SK-N-SH treated with all-trans-retinoic acid at 6 μM for 48 hours (cell line): ENCODE results near the gene SMIM30.

Experiments
- ATAC-seq: fragments of 200-7000 bp; cut with Tn5 transposase; 3 replicates; pipeline ENCODE4 v1.9.1; 2020; ENCODE audit warnings: mild to moderate bottlenecking, moderate library complexity
- ARNTL ChIP-seq: fragments of 450-650 bp; formaldehyde crosslinking; IDR thresholded peaks from 2 replicates; pipeline ENCODE4 v1.5.0; 2020; ENCODE audit warnings: low read depth, mild to moderate bottlenecking, moderate library complexity, borderline replicate concordance
- BACH2 ChIP-seq: fragments of 250-450 bp; sonication (Bioruptor Pico); IDR thresholded peaks from 2 replicates; pipeline ENCODE4 v1.9.0; 2021; ENCODE audit warnings: mild to moderate bottlenecking, borderline replicate concordance
- CSDC2 ChIP-seq: fragments of 250-450 bp; sonication (Bioruptor Pico); IDR thresholded peaks from 2 replicates; pipeline ENCODE4 v1.5.0; 2020; ENCODE audit warnings: mild to moderate bottlenecking, moderate library complexity
- ESRRG ChIP-seq: fragments of 250-450 bp; sonication (Bioruptor Pico); IDR thresholded peaks from 2 replicates; pipeline ENCODE4 v1.6.1; 2021; ENCODE audit warnings: mild to moderate bottlenecking
- GLIS3 ChIP-seq: fragments of 250-450 bp; sonication (Bioruptor Pico); IDR thresholded peaks from 2 replicates; pipeline ENCODE4 v1.5.0; 2020; ENCODE audit warnings: mild to moderate bottlenecking, moderate library complexity
- ISL1 ChIP-seq: fragments of 250-450 bp; sonication (Bioruptor Pico); IDR thresholded peaks from 2 replicates; pipeline ENCODE4 v2.1.2; 2022; ENCODE audit warnings: mild to moderate bottlenecking, moderate library complexity
- OSR1 ChIP-seq: fragments of 250-450 bp; sonication (Bioruptor Pico); IDR thresholded peaks from 2 replicates; pipeline ENCODE4 v1.8.0; 2022; ENCODE audit warnings: moderate library complexity, mild to moderate bottlenecking, inconsistent platforms
- PPARA ChIP-seq: fragments of 250-450 bp; sonication (Bioruptor Pico); IDR thresholded peaks from 2 replicates; pipeline ENCODE4 v1.5.0; 2020; ENCODE audit warnings: mild to moderate bottlenecking, borderline replicate concordance
- RARB ChIP-seq: fragments of 250-450 bp; sonication (Bioruptor Pico); IDR thresholded peaks from 2 replicates; pipeline ENCODE4 v1.8.0; 2021; ENCODE audit warnings: mild to moderate bottlenecking, moderate library complexity
- SNAI2 ChIP-seq: fragments of 250-450 bp; sonication (Bioruptor Pico); IDR thresholded peaks from 2 replicates; pipeline ENCODE4 v1.5.0; 2020; ENCODE audit warnings: mild to moderate bottlenecking, moderate library complexity
- TCF4 ChIP-seq: fragments of 250-450 bp; sonication (Bioruptor Pico); IDR thresholded peaks from 2 replicates; pipeline ENCODE4 v1.8.0; 2021; ENCODE audit warnings: mild to moderate bottlenecking, moderate library complexity, borderline replicate concordance
- TOX ChIP-seq: fragments of 250-450 bp; sonication (Bioruptor Pico); IDR thresholded peaks from 2 replicates; pipeline ENCODE4 v1.8.0; 2021; ENCODE audit warnings: mild to moderate bottlenecking, moderate library complexity, borderline replicate concordance
- ZC3H10 ChIP-seq: fragments of 250-450 bp; sonication (Bioruptor Pico); IDR thresholded peaks from 2 replicates; pipeline ENCODE4 v1.5.1; 2021; ENCODE audit warnings: mild to moderate bottlenecking, moderate library complexity
- ZFP3 ChIP-seq: fragments of 250-450 bp; sonication (Bioruptor Pico); IDR thresholded peaks from 2 replicates; pipeline ENCODE4 v1.5.0; 2020; ENCODE audit warnings: mild to moderate bottlenecking, moderate library complexity
- ZFP30 ChIP-seq: fragments of 450-650 bp; formaldehyde crosslinking; IDR thresholded peaks from 2 replicates; pipeline ENCODE4 v1.5.0; 2022; ENCODE audit warnings: mild to moderate bottlenecking, moderate library complexity
- ZNF565 ChIP-seq: fragments of 450-650 bp; formaldehyde crosslinking; conservative IDR thresholded peaks from 2 replicates; pipeline ENCODE4 v1.5.0; 2020; ENCODE audit warnings: low read depth, mild to moderate bottlenecking, moderate library complexity
- ZNF70 ChIP-seq: fragments of 450-650 bp; formaldehyde crosslinking; IDR thresholded peaks from 2 replicates; pipeline ENCODE4 v1.5.0; 2020; ENCODE audit warnings: mild to moderate bottlenecking, moderate library complexity
- ZNF8 ChIP-seq: fragments of 450-650 bp; formaldehyde crosslinking; IDR thresholded peaks from 2 replicates; pipeline ENCODE4 v1.5.0; 2020; ENCODE audit warnings: mild to moderate bottlenecking, moderate library complexity
- TF ChIP-seq, protein P1 (sequence below): fragments of 250-450 bp; sonication (Bioruptor Pico); IDR thresholded peaks from 2 replicates; pipeline ENCODE4 v1.5.1; 2021; ENCODE audit warnings: mild to moderate bottlenecking, moderate library complexity
- TF ChIP-seq, protein P2 (sequence below): fragments of 250-450 bp; sonication (Bioruptor Pico); IDR thresholded peaks from 2 replicates; pipeline ENCODE4 v1.5.1; 2020; ENCODE audit warnings: low read depth, mild to moderate bottlenecking, moderate library complexity
- TF ChIP-seq, protein P3 (sequence below): fragments of 250-450 bp; sonication (Bioruptor Pico); IDR thresholded peaks from 2 replicates; pipeline ENCODE4 v1.8.0; 2020; ENCODE audit warnings: mild to moderate bottlenecking, moderate library complexity, borderline replicate concordance
- TF ChIP-seq, protein P4 (sequence below): fragments of 250-450 bp; sonication (Bioruptor Pico); IDR thresholded peaks from 2 replicates; pipeline ENCODE4 v1.8.0; 2021; ENCODE audit warnings: low read depth, mild to moderate bottlenecking, moderate library complexity, borderline replicate concordance

Gene SMIM30

DNA sequence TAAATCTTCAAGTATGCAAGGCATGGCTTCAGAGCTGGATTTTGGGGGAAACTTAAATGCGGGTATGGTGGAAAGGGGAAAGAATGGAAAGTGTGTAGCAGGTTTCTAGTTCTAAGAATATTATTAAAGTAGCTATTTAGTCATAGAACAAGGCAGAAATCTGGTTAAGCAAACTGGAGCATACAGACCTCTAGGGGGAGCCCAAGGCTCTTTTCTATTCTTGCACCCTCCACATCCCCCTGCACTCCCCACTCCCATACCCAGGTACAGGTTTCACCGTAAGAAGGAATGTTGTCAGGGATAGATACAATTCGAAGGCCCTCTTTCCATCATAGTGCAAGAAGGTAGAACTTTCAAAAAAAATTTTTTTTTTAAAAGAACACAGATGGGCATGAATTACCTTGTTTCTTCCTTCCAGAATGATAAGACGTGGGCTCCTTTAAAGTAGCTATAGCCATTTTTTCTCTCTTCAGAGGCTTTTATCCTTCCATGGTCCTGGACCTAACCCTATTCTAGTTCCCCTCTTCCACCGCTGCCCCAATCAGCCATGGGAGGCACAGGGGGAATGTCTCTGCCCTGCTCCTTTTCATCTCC, 41.5 kb upstream of the SMIM30 start:
- TF ChIP-seq BACH2 (CRISPR knock-in tag) (no peak), ZNF70 (no peak), TCF4 (no peak), SNAI2 (CRISPR knock-in tag) (no peak), ZFP3 (CRISPR knock-in tag) (no peak), CSDC2 (CRISPR knock-in tag) (no peak), ARNTL (CRISPR knock-in tag) (no peak), ZNF8 (CRISPR knock-in tag) (no peak), TOX (CRISPR knock-in tag) (no peak)
- ATAC-seq = peak; percentile 97

DNA sequence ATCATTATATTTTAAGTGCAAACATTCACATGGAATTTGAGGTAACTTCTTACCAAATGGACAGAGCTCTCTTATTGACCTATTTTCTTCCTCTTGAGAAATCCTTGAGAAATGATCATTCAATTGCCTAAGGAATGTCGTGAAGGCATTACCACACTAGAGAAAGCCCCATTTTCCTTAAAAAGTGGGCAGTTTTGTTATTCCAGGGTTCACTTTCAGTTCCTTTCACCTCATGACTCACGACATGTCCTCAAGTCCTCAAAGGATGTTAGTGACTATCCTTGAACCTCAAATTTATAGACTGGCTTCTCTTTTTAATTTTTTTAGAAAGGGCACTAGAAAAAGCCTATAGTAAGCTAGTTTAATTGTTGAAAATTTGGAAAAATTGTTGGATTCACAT, 40.4 kb upstream of the SMIM30 start:
- no peak for ATAC-seq
- TF ChIP-seq ESRRG (CRISPR knock-in tag) (no peak), ARNTL (CRISPR knock-in tag) (no peak), ZNF8 (CRISPR knock-in tag) (no peak), ISL1 (CRISPR knock-in tag) (no peak), ZNF70 (no peak), ZC3H10 (CRISPR knock-in tag) (no peak), TCF4 (no peak), OSR1 (no peak), PPARA (CRISPR knock-in tag) (no peak), ZFP3 (CRISPR knock-in tag) (no peak), ZNF565 (no peak), CSDC2 (CRISPR knock-in tag) (no peak), ZFP30 (no peak), RARB (CRISPR knock-in tag) (no peak), GLIS3 (no peak), BACH2 (CRISPR knock-in tag) (no peak)
- TF ChIP-seq, protein P1, sequence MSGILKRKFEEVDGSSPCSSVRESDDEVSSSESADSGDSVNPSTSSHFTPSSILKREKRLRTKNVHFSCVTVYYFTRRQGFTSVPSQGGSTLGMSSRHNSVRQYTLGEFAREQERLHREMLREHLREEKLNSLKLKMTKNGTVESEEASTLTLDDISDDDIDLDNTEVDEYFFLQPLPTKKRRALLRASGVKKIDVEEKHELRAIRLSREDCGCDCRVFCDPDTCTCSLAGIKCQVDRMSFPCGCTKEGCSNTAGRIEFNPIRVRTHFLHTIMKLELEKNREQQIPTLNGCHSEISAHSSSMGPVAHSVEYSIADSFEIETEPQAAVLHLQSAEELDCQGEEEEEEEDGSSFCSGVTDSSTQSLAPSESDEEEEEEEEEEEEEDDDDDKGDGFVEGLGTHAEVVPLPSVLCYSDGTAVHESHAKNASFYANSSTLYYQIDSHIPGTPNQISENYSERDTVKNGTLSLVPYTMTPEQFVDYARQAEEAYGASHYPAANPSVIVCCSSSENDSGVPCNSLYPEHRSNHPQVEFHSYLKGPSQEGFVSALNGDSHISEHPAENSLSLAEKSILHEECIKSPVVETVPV (CRISPR knock-in tag) = no peak
- TF ChIP-seq, protein P2, sequence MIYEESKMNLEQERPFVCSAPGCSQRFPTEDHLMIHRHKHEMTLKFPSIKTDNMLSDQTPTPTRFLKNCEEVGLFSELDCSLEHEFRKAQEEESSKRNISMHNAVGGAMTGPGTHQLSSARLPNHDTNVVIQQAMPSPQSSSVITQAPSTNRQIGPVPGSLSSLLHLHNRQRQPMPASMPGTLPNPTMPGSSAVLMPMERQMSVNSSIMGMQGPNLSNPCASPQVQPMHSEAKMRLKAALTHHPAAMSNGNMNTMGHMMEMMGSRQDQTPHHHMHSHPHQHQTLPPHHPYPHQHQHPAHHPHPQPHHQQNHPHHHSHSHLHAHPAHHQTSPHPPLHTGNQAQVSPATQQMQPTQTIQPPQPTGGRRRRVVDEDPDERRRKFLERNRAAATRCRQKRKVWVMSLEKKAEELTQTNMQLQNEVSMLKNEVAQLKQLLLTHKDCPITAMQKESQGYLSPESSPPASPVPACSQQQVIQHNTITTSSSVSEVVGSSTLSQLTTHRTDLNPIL (CRISPR knock-in tag) = no peak
- TF ChIP-seq, protein P3, sequence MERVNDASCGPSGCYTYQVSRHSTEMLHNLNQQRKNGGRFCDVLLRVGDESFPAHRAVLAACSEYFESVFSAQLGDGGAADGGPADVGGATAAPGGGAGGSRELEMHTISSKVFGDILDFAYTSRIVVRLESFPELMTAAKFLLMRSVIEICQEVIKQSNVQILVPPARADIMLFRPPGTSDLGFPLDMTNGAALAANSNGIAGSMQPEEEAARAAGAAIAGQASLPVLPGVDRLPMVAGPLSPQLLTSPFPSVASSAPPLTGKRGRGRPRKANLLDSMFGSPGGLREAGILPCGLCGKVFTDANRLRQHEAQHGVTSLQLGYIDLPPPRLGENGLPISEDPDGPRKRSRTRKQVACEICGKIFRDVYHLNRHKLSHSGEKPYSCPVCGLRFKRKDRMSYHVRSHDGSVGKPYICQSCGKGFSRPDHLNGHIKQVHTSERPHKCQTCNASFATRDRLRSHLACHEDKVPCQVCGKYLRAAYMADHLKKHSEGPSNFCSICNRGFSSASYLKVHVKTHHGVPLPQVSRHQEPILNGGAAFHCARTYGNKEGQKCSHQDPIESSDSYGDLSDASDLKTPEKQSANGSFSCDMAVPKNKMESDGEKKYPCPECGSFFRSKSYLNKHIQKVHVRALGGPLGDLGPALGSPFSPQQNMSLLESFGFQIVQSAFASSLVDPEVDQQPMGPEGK (CRISPR knock-in tag) = no peak
- TF ChIP-seq, protein P4, sequence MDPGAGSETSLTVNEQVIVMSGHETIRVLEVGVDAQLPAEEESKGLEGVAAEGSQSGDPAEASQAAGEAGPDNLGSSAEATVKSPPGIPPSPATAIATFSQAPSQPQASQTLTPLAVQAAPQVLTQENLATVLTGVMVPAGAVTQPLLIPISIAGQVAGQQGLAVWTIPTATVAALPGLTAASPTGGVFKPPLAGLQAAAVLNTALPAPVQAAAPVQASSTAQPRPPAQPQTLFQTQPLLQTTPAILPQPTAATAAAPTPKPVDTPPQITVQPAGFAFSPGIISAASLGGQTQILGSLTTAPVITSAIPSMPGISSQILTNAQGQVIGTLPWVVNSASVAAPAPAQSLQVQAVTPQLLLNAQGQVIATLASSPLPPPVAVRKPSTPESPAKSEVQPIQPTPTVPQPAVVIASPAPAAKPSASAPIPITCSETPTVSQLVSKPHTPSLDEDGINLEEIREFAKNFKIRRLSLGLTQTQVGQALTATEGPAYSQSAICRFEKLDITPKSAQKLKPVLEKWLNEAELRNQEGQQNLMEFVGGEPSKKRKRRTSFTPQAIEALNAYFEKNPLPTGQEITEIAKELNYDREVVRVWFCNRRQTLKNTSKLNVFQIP (CRISPR knock-in tag) = no peak

DNA sequence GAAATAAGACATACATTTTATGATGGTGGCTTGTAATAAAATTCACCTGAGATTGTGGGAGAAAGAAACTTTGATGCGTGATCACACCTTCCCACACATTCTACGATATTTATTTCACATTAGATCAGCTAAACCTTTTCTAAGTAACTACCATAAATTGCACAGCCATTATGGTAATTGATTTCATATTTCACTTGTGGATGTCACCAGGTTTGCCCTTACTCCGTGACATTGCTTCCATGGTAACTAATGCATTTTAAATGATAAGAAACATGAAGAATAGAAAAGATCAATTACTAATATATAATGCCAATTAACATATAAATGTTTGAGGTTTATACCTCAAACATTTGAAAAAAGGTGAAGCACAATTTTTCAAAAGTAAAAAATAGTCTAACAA, 35.8 kb upstream of the SMIM30 start:
- TF ChIP-seq BACH2 (CRISPR knock-in tag) (no peak), OSR1 (no peak), ESRRG (CRISPR knock-in tag) (no peak), TOX (CRISPR knock-in tag) (no peak), ZNF70 (no peak), TCF4 (no peak)
- TF ChIP-seq, protein P2 (CRISPR knock-in tag) = no peak
- no peak for ATAC-seq
